PC-9 (cell line): ENCODE results near the gene HAUS3. TPM values are rescaled to one million over a fixed set of nuclear protein-coding genes. Genes with fewer than 3 reads are reported as not detected.

Experiments
- BruUV-seq: library from RNA; stranded (reverse); fragments of 400-500 nt; replicated peaks from 2 replicates; lab custom pipeline; 2021; lab: Mats Ljungman, UMichigan
- CTCF ChIA-PET: fragments of 300-600 bp; sonication (Branson Sonifier 250); formaldehyde crosslinking; loops from one replicate; lab custom pipeline; 2022; ENCODE audit warnings: antibody characterized with exemption; lab: Charles Lee
- POLR2A ChIA-PET: fragments of 300-600 bp; sonication (Branson Sonifier 250); formaldehyde crosslinking; loops from one replicate; lab custom pipeline; 2022; ENCODE audit warnings: antibody characterized with exemption; ENCODE audit not compliant: unreplicated experiment; lab: Charles Lee
- DNase-seq, 2 experiments: peaks; one replicate each; pipeline versions ENCODE4 v3.0.0 to v3.0.0-alpha.2; 2015 to 2022; ENCODE audit warnings: mixed read lengths in 1 of 2
- H2AFZ ChIP-seq: fragments of 200-600 bp; sonication (generic); 2 replicates; pipeline ENCODE4 v1.8.1; 2017; ENCODE audit warnings: antibody characterized with exemption
- H3F3A ChIP-seq: fragments of 200-600 bp; sonication (generic); 2 replicates; pipeline ENCODE4 v1.8.1; 2017; ENCODE audit warnings: antibody characterized with exemption, mild to moderate bottlenecking, low read depth; ENCODE audit not compliant: insufficient read depth
- H3K27ac ChIP-seq: fragments of 200-600 bp; sonication (generic); 2 replicates; pipeline ENCODE4 v1.6.1; 2016; ENCODE audit warnings: mixed run types
- H3K27me3 ChIP-seq: fragments of 200-600 bp; sonication (generic); 2 replicates; pipeline ENCODE4 v1.6.1; 2016; ENCODE audit warnings: low read depth, mixed run types; ENCODE audit not compliant: insufficient read depth
- H3K36me3 ChIP-seq: fragments of 200-600 bp; sonication (generic); 2 replicates; pipeline ENCODE4 v1.6.1; 2016; ENCODE audit warnings: low read depth, mixed run types
- H3K4me1 ChIP-seq: fragments of 200-600 bp; sonication (generic); replicated peaks from 2 replicates; pipeline ENCODE4 v1.6.1; 2016; ENCODE audit warnings: mixed run types; ENCODE audit not compliant: insufficient read depth
- H3K4me2 ChIP-seq: fragments of 200-600 bp; sonication (generic); 2 replicates; pipeline ENCODE4 v1.6.1; 2017; ENCODE audit warnings: mixed run types
- H3K4me3 ChIP-seq: fragments of 200-600 bp; sonication (generic); 2 replicates; pipeline ENCODE4 v1.6.1; 2016; ENCODE audit warnings: mixed run types
- H3K79me2 ChIP-seq: fragments of 200-600 bp; sonication (generic); 2 replicates; pipeline ENCODE4 v1.6.1; 2017; ENCODE audit warnings: low read depth, mixed run types
- H3K9me2 ChIP-seq: fragments of 200-600 bp; sonication (generic); 2 replicates; pipeline ENCODE4 v1.8.1; 2017; ENCODE audit warnings: mild to moderate bottlenecking; ENCODE audit not compliant: insufficient read depth
- H3K9me3 ChIP-seq: fragments of 200-600 bp; sonication (generic); 2 replicates; pipeline ENCODE4 v1.8.1; 2016; ENCODE audit warnings: low read depth; ENCODE audit not compliant: insufficient read depth
- H4K20me1 ChIP-seq: fragments of 200-600 bp; sonication (generic); 2 replicates; pipeline ENCODE4 v1.8.1; 2017; ENCODE audit not compliant: insufficient read depth
- CTCF ChIP-seq: fragments of 200-600 bp; sonication (generic); conservative IDR thresholded peaks from 2 replicates; pipeline ENCODE4 v1.6.1; 2017; ENCODE audit warnings: mixed run types, antibody characterized with exemption, mild to moderate bottlenecking, moderate library complexity
- EZH2 ChIP-seq: fragments of 200-600 bp; sonication (generic); IDR thresholded peaks from 2 replicates; pipeline ENCODE4 v1.8.0; 2017; ENCODE audit warnings: antibody characterized with exemption, low read depth
- intact Hi-C: fragments of 100-400 bp; cut with micrococcal nuclease; formaldehyde crosslinking; loops from one replicate; pipeline ENCODE4 v1.10.0; 2022; ENCODE audit not compliant: unreplicated experiment
- total RNA-seq: library from RNA; stranded (reverse); gene quantifications from 2 replicates; pipeline ENCODE4 v1.2.3, GENCODE V29; 2021

The HAUS3 gene
- total RNA-seq, 1 experiment from 2014 or later = 16.2 TPM

- no peak overlapping the region for H3K27ac ChIP-seq
- no peaks in the 10 kb centered on the region; the same call in 1 of the 2 replicates for H4K20me1 ChIP-seq
- H3K27me3 ChIP-seq = no peaks in the 10 kb centered on the region
- BruUV-seq = no TSS peak
- H3K4me3 ChIP-seq = no peak overlapping the region
- no peak for DNase-seq
- H3K4me2 ChIP-seq = no peak overlapping the region
- no peaks in the 10 kb centered on the region for H3K36me3 ChIP-seq
- H2AFZ ChIP-seq = no peak overlapping the region
- H3K4me1 ChIP-seq = no peaks in the 10 kb centered on the region
- H3K9me2 ChIP-seq = no peaks in the 10 kb centered on the region
- CTCF ChIA-PET = no interaction called here
- no peak for TF ChIP-seq CTCF
- TF ChIP-seq EZH2 = no peak
- no peaks in the 10 kb centered on the region for H3F3A ChIP-seq
- POLR2A ChIA-PET = interaction anchor here (0.6 kb wide), 1 partner anchor 11 kb away, joined by 3 read pairs; no protein-coding TSS in a partner anchor
- intact Hi-C loops = no loop called here
- H3K9me3 ChIP-seq = no peaks in the 10 kb centered on the region
- no peaks in the 10 kb centered on the region for H3K79me2 ChIP-seq
These were observed 9.3 kb upstream of the HAUS3 start for GRCh38 chr4:2251073-2251794.

- H3K4me1 ChIP-seq = no peaks in the 10 kb centered on the region
- no peaks in the 10 kb centered on the region for H3K79me2 ChIP-seq
- intact Hi-C loops = no loop called here
- ChIA-PET CTCF (no interaction called here), POLR2A (interaction anchor here (0.6 kb wide), 1 partner anchor 12 kb away, joined by 3 read pairs; no protein-coding TSS in a partner anchor)
- no peaks in the 10 kb centered on the region for H3K9me2 ChIP-seq
- H3F3A ChIP-seq = no peaks in the 10 kb centered on the region
- no peak for DNase-seq
- no peaks in the 10 kb centered on the region; the same call in 1 of the 2 replicates for H4K20me1 ChIP-seq
- H3K27me3 ChIP-seq = no peaks in the 10 kb centered on the region
- no peak overlapping the region for H3K4me3 ChIP-seq
- TF ChIP-seq CTCF (no peak), EZH2 (no peak)
- no peaks in the 10 kb centered on the region for H3K36me3 ChIP-seq
- H3K27ac ChIP-seq = no peak overlapping the region
- H2AFZ ChIP-seq = no peak overlapping the region
- no TSS peak for BruUV-seq
- H3K9me3 ChIP-seq = no peaks in the 10 kb centered on the region
- no peak overlapping the region for H3K4me2 ChIP-seq
These were observed 8.6 kb upstream of the HAUS3 start for GRCh38 chr4:2250357-2251072.

- CTCF ChIA-PET = no interaction called here
- Histone ChIP-seq H3K9me2 (no peaks in the 10 kb centered on the region), H3K27me3 (no peaks in the 10 kb centered on the region), H3F3A (no peaks in the 10 kb centered on the region), H3K4me3 (no peak overlapping the region), H3K27ac (no peak overlapping the region), H3K4me1 (no peaks in the 10 kb centered on the region), H3K4me2 (no peak overlapping the region), H3K36me3 (no peaks in the 10 kb centered on the region), H3K79me2 (no peaks in the 10 kb centered on the region), H4K20me1 (no peaks in the 10 kb centered on the region; the same call in 1 of the 2 replicates), H3K9me3 (no peaks in the 10 kb centered on the region), H2AFZ (no peak overlapping the region)
- POLR2A ChIA-PET = no interaction called here
- no peak for DNase-seq
- no TSS peak for BruUV-seq
- intact Hi-C loops = no loop called here
- TF ChIP-seq EZH2 = no peak
- TF ChIP-seq CTCF = no peak
These were observed 7.8 kb upstream of the HAUS3 start for GRCh38 chr4:2249526-2250356.
